ENCODE measurements around the gene ZIC3.
"Not testable (repeated sequence)": the region's sequence is repeated elsewhere in the genome, so short reads cannot be mapped to it uniquely, and the experiment has no call there.

The ZIC3 gene

GRCh38 chrX:137565921-137566745, at the start of gene ZIC3:
Gene ZIC3 (plus strand): TSS chrX:137566127. CDS start chrX:137566692, 565 bp downstream.
- no peak for DNase-seq (ENCODE audit: low spot score)

DNA sequence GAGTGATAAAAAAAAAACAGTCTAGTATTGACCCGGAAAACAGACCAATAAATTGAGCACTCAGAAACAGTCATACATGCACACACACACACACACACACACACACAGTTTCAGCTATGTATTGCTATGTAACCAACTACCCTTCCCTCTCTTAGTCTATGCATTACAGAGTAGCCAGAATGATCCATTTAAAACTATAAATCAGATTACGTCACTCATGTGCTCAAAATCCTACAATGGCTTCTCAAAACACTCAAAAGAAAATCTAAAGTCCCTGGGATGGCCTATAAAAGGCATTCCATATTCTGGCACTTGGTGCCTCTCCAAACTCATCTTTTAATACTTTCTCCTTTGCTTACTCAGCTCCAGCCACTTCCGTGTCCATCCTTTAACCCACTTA, 46.5 kb upstream of the ZIC3 start:
- no peak for DNase-seq (ENCODE audit: low spot score)

GRCh38 chrX:137545711-137546651, 19.9 kb upstream of the ZIC3 start:
- DNase-seq (ENCODE audit: low spot score) = no peak

GRCh38 chrX:137547291-137547690, 18.6 kb upstream of the ZIC3 start:
- no peak for DNase-seq (ENCODE audit: low spot score)

GRCh38 chrX:137548261-137548660, 17.7 kb upstream of the ZIC3 start:
- DNase-seq (ENCODE audit: low spot score) = no peak

DNA sequence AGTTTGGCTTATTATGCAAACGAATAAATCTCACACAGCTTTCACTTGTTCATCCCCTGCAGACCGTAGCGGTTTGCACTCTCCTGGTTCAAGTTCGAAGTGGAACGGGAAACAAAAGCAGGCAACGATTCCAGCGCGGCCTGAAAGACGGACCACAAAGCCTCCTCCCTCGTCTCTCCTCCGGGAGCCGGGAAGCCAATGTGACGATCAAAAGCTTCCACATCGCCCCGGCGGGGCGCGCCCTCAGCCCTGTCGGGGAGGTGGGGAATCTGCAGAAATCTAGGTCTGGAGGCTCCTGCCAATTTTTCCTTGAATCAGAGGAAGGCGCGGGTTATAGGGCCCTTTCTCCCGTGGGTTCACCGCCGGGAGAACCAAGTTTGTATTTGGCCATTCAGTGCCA, 16.9 kb upstream of the ZIC3 start:
- DNase-seq (ENCODE audit: low spot score) = no peak

DNA sequence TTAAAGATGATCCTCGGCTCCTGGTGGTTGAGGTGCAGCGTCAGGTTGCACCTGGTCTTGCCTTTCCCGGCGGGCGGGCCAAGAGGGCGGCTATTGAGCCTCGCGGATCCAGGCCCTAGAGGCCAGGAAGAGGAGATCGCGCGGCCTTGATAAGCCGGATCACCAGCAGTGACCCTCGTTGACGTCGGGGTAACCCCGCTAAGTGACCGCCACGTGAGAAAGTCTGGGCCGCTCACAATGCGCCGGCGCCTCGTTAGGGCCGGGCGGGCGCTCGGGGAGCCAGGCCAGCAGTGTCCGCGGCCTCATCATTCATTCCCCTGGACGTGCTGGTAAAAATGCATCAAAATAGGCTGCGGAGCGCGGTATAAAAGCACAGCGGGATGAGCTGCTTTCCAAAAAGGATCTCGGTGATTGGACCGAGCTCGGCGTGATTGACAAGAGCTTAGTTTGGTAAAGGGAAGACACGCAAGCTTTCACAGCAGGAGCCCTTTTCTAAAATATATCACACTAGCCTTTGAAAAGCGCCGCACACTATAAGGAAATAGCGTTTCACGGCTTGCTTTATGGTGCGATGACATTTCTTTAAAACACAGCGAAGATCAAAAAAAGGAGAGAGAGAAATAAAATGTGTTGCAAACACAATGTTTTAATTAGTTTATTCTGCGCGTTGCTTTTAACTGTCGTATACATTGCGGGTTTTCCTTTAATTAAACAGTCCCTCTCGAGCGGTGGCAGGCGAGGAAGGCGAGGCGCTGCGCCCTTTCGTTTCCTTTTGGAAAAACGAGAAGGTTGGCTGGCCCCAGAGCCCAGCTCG, 15.9 kb upstream of the ZIC3 start:
- no peak for DNase-seq (ENCODE audit: low spot score)

GRCh38 chrX:137550665-137551261, 15.2 kb upstream of the ZIC3 start:
- DNase-seq (ENCODE audit: low spot score) = no peak

- DNase-seq (ENCODE audit: low spot score) = not testable (repeated sequence)
Observed at GRCh38 chrX:137552098-137552497, 13.8 kb upstream of the ZIC3 start.

DNA sequence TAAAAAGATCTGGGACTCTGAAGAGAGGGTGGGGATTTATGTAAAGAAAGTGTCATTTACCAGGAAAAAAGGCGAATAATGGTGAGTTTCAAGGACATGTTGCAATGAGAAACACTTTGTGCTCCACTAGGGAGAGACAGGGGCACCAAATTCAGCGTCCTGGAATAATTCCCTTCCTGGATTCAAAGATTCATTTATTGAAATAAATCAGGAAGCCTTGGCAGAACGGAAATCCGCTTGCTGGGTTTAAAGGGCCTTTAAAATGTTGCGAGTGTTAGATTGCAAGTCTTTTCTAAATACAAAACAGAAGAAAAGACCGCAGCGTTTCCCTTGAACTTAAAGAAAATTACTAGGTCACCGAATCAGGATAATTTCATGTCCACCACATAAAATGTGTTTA, 3.8 kb upstream of the ZIC3 start:
- no peak for DNase-seq (ENCODE audit: low spot score)

GRCh38 chrX:137563681-137564651, 2.0 kb upstream of the ZIC3 start:
- no peak for DNase-seq (ENCODE audit: low spot score)

GRCh38 chrX:137565318-137565904, 516 bp upstream of the ZIC3 start:
- no peak for DNase-seq (ENCODE audit: low spot score)

DNA sequence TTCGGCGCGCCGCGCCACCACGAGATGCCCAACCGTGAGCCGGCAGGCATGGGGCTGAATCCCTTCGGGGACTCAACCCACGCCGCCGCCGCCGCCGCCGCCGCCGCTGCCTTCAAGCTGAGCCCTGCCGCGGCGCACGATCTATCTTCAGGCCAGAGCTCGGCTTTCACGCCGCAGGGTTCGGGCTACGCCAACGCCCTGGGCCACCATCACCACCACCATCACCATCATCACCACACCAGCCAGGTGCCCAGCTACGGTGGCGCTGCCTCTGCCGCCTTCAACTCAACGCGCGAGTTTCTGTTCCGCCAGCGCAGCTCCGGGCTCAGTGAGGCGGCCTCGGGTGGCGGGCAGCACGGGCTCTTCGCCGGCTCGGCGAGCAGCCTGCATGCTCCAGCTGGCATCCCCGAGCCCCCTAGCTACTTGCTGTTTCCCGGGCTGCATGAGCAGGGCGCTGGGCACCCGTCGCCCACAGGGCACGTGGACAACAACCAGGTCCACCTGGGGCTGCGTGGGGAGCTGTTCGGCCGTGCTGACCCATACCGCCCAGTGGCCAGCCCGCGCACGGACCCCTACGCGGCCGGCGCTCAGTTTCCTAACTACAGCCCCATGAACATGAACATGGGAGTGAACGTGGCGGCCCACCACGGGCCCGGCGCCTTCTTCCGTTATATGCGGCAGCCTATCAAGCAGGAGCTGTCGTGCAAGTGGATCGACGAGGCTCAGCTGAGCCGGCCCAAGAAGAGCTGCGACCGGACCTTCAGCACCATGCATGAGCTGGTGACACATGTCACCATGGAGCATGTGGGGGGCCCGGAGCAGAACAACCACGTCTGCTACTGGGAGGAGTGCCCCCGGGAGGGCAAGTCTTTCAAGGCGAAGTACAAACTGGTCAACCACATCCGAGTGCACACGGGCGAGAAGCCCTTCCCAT, 1.1 kb downstream of the ZIC3 start:
- DNase-seq (ENCODE audit: low spot score) = no peak

GRCh38 chrX:137567682-137568232, 1.8 kb downstream of the ZIC3 start:
- DNase-seq (ENCODE audit: low spot score) = no peak

DNA sequence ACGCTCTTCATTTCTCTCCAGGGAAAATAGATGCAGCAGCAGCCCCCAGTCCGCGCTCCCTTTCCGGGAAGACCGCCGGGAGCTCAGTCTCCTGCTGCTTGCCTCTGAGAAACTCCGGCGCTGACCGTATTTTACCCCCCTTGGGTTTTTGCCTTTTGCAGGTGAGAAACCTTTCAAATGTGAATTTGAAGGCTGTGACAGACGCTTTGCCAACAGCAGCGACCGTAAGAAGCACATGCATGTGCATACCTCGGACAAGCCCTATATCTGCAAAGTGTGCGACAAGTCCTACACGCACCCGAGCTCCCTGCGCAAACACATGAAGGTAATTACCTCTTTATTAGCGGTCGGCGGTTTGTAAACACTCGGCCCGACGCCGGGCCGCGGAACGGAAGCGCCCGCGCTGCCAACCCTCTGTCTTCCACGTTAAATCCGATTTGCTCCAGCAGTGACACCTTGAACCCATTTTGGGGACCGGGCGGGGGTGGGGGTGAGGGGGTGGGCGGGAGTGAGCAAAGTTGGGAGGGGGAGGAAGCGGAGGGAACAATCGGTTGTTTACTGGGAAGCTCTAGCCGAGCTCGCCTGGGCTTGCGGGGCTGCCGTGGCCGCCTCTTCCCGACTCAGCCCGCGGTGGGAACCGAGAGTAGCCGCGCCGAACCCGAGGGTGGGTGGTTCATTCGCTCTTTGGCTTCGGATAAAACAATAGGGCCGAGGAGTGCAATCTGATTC, 3.0 kb downstream of the ZIC3 start:
- no peak for DNase-seq (ENCODE audit: low spot score)

GRCh38 chrX:137569470-137569891, 3.6 kb downstream of the ZIC3 start:
- no peak for DNase-seq (ENCODE audit: low spot score)

DNA sequence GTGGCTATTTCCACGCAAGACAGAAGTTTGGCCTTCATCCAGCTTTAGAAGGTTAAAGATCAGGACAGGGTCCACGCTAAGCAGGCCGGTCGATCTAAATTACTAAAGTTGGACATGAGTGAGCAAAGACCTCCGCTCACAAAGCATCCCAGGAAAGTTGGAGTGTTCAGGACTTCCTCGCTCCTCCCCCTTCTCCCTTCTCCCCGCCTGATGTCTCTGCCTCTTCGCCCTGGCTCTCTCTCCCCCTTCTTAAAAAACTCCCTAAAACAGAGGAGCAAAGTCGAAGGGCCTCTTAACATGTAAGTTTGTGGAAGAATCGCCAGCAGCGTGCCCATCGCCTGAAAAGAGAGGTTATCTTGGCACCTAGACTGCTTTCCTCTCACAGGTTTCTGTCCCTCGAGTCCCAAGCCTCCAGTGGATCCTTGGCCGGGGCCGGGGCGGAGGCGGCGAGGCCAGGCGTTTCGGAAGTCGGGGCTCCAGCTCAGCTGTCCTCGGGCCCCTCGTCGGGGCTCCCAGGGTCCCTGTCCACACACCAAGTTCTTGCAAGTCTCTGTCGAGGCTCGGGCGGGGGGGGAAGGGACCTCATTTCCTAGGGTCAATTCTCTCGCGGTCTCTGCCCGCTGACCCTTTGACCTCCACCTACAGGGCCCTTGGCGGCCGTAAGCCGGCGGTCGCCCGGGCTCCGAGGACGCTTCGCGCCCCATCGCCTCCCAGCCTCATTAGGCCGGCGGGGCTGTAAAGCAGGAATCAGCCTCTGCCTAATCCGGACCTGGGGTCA, 7.6 kb downstream of the ZIC3 start:
- no peak for DNase-seq (ENCODE audit: low spot score)

All from CD4-positive, alpha-beta T cell treated with Interleukin-2 at 100 ng/mL for 4 hours (primary cell).